Esophagus muscularis mucosa (tissue), 4 donors: ENCODE measurements around the gene ASB5. TPM values are rescaled to one million over a fixed set of nuclear protein-coding genes. Genes with fewer than 3 reads are reported as not detected.
A peak's percentile ranks its signal among the peaks of the same experiment; 100 is the strongest.

Experiments used
- DNase-seq: peaks from one replicate; pipeline ENCODE4 v3.0.0-alpha.2; 2017; ENCODE audit errors: extremely low spot score
- H3K27ac ChIP-seq, 4 donors: fragments of 200-600 bp; sonication (generic); replicated peaks in 1 of 4; 1 replicate in 3 of 4; 2 replicates in 1 of 4; pipeline ENCODE4 v1.5.1; 2016 to 2019; ENCODE audit warnings: mild to moderate bottlenecking in 1 of 4
- H3K27me3 ChIP-seq, 4 donors: fragments of 200-600 bp; sonication (generic); one replicate each; pipeline versions ENCODE4 v1.5.1 to v1.6.0; 2016 to 2019
- H3K36me3 ChIP-seq, 4 donors: fragments of 200-600 bp; sonication (generic); one replicate each; pipeline ENCODE4 v1.5.1; 2016 to 2019
- H3K4me1 ChIP-seq, 4 donors: fragments of 200-600 bp; sonication (generic); one replicate each; pipeline ENCODE4 v1.5.1; 2016 to 2019
- H3K4me3 ChIP-seq, 4 donors: fragments of 200-600 bp; sonication (generic); 1 replicate in 2 of 4; 2 replicates in 2 of 4; pipeline ENCODE4 v1.5.1; 2016 to 2019; ENCODE audit warnings: mild to moderate bottlenecking in 4 of 4, moderate library complexity in 1 of 4
- H3K9me3 ChIP-seq, 4 donors: fragments of 200-600 bp; sonication (generic); 1 replicate in 3 of 4; 2 replicates in 1 of 4; pipeline ENCODE4 v1.5.1; 2016 to 2019
- EP300 ChIP-seq: sonication (generic); formaldehyde crosslinking; IDR thresholded peaks from one replicate; pipeline ENCODE4 v1.6.1; 2017; ENCODE audit warnings: antibody characterized with exemption
- POLR2A ChIP-seq: fragments of 450-650 bp; IDR thresholded peaks from one replicate; pipeline ENCODE4 v1.6.1; 2017; ENCODE audit warnings: antibody characterized with exemption, moderate library complexity, mild to moderate bottlenecking, low read depth
- POLR2AphosphoS5 ChIP-seq, 2 donors: sonication (generic); formaldehyde crosslinking; IDR thresholded peaks; one replicate each; pipeline ENCODE4 v1.6.1; 2017; ENCODE audit warnings: antibody characterized with exemption in 2 of 2
- WGBS: methylation state at CpG from one replicate; pipeline ENCODE4 v1.1.5; 2018; 5-methylcytosine and 5-hydroxymethylcytosine counted together
- intact Hi-C: fragments of 100-400 bp; cut with DNase I; formaldehyde crosslinking; loops from one replicate; pipeline ENCODE4 v1.15.1; 2023
- total RNA-seq, 4 donors: library from RNA; depleted of rRNA; stranded (reverse); fragments of >200 nt; gene quantifications; one replicate each; pipeline versions ENCODE4 v1.1.0 to v1.2.1, GENCODE V29; 2016
- TF ChIP-seq, protein P1 (sequence below), 3 experiments: fragments of 200-600 bp in 2 of 3; fragments of 450-650 bp in 1 of 3; sonication (generic) in 2 of 3; IDR thresholded peaks; one replicate each; pipeline ENCODE4 v1.5.1; 2017 to 2019; ENCODE audit warnings: antibody characterized with exemption in 3 of 3, mild to moderate bottlenecking in 2 of 3, moderate library complexity in 1 of 3

ASB5 gene
- total RNA-seq, 4 donors from 2014 or later = 13.1 to 37.8 (median 27.0) TPM

GRCh38 chr4:176236946-176237345 is 32.1 kb downstream of the ASB5 start:
- H3K4me1 ChIP-seq = peaks cover 8 to 36% (median 25%) of the 10 kb centered on the region in 4 donors
- 46% methylated on average over 5 of the region's 5 CpGs for WGBS
- no peaks in the 10 kb centered on the region for H3K36me3 ChIP-seq
- no peaks in the 10 kb centered on the region for H3K9me3 ChIP-seq
- H3K27ac ChIP-seq = peak overlapping the region; percentile 75 to 87 (median 83)
- peak overlapping the region in 3 of 4 donors; percentile 17 to 31 (median 22) for H3K4me3 ChIP-seq
- H3K27me3 ChIP-seq = no peaks in the 10 kb centered on the region
- DNase-seq = no peak
- intact Hi-C loops = no loop called here
- no peak for TF ChIP-seq POLR2AphosphoS5 (IDR thresholded peaks at IDR 0.05)
- TF ChIP-seq POLR2A = no peak
- TF ChIP-seq EP300 = no peak
- TF ChIP-seq, protein P1, sequence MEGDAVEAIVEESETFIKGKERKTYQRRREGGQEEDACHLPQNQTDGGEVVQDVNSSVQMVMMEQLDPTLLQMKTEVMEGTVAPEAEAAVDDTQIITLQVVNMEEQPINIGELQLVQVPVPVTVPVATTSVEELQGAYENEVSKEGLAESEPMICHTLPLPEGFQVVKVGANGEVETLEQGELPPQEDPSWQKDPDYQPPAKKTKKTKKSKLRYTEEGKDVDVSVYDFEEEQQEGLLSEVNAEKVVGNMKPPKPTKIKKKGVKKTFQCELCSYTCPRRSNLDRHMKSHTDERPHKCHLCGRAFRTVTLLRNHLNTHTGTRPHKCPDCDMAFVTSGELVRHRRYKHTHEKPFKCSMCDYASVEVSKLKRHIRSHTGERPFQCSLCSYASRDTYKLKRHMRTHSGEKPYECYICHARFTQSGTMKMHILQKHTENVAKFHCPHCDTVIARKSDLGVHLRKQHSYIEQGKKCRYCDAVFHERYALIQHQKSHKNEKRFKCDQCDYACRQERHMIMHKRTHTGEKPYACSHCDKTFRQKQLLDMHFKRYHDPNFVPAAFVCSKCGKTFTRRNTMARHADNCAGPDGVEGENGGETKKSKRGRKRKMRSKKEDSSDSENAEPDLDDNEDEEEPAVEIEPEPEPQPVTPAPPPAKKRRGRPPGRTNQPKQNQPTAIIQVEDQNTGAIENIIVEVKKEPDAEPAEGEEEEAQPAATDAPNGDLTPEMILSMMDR (IDR thresholded peaks at IDR 0.05) = no peak

DNA sequence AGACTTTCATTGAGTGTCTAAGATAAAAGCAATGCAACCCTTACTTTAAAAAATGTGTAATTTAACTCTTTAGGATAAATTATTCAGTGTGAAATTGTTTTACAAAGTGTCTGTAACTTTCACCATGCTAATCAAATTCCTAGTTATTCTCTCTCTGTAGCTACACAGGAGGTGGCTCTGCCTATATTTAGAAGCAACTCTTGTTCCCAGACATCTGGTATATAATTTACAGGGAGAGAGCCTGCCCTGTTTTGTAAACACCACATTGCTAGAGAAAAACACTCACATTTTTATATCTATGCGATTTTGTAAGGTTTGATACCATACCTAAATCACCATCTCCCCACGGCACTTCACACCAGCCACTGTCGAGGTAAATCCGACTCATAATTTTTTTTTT is 38.2 kb downstream of the ASB5 start:
- Histone ChIP-seq H3K27me3 (no peaks in the 10 kb centered on the region), H3K9me3 (no peaks in the 10 kb centered on the region), H3K4me3 (no peak overlapping the region), H3K27ac (peak overlapping the region in 3 of 4 donors; percentile 1 to 34 (median 5)), H3K4me1 (peaks cover 0 to 46% (median 17%) of the 10 kb centered on the region in 4 donors), H3K36me3 (no peaks in the 10 kb centered on the region)
- TF ChIP-seq, protein P1 (IDR thresholded peaks at IDR 0.05) = no peak
- TF ChIP-seq POLR2AphosphoS5 (IDR thresholded peaks at IDR 0.05) = no peak
- no peak for TF ChIP-seq EP300
- TF ChIP-seq POLR2A = no peak
- 52% methylated on average over 4 of the region's 4 CpGs for WGBS
- intact Hi-C loops = no loop called here
- DNase-seq = no peak

DNA sequence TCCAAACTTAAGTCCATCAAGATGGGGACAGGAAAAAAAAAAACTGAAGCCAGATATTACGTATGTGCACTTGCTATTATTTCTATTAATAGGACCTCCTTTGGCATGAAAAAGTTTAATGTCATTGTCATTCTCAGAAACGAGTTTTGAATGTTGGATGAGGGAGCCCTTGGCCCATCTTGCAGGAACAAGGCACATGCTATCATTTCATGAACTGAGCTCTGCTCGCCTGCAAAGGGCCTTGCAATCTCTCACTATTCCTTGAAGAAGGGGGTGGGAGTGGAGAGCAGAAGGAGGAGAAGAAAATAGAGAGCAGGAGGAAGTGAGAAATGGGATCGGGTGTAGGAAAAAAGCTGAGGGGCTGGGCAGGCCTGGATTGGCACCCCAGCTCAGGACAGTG is 39.4 kb downstream of the ASB5 start:
- Histone ChIP-seq H3K27ac (peak overlapping the region; percentile 5 to 58 (median 49)), H3K4me3 (no peak overlapping the region), H3K4me1 (peaks cover 0 to 45% (median 17%) of the 10 kb centered on the region in 4 donors), H3K9me3 (no peaks in the 10 kb centered on the region), H3K36me3 (no peaks in the 10 kb centered on the region), H3K27me3 (no peaks in the 10 kb centered on the region)
- TF ChIP-seq EP300 (no peak), POLR2AphosphoS5 (IDR thresholded peaks at IDR 0.05) (no peak), POLR2A (no peak)
- TF ChIP-seq, protein P1 (IDR thresholded peaks at IDR 0.05) = no peak
- DNase-seq = peak; percentile 50
- intact Hi-C loops = no loop called here
- 26% methylated on average over 4 of the region's 4 CpGs for WGBS

GRCh38 chr4:176226736-176227135 is 42.3 kb downstream of the ASB5 start:
- no peak for DNase-seq
- TF ChIP-seq EP300 (no peak), POLR2A (no peak), POLR2AphosphoS5 (IDR thresholded peaks at IDR 0.05) (no peak)
- TF ChIP-seq, protein P1 (IDR thresholded peaks at IDR 0.05) = no peak
- Histone ChIP-seq H3K27ac (no peak overlapping the region), H3K4me1 (peaks cover 0 to 45% (median 17%) of the 10 kb centered on the region in 4 donors), H3K4me3 (no peak overlapping the region), H3K36me3 (no peaks in the 10 kb centered on the region), H3K27me3 (no peaks in the 10 kb centered on the region), H3K9me3 (no peaks in the 10 kb centered on the region)
- WGBS = 82% methylated on average over 4 of the region's 5 CpGs
- intact Hi-C loops = no loop called here

GRCh38 chr4:176223561-176223960 is 45.5 kb downstream of the ASB5 start:
- peak overlapping the region in 1 of 4 donors; percentile 1 for H3K27ac ChIP-seq
- H3K27me3 ChIP-seq = no peaks in the 10 kb centered on the region
- H3K4me3 ChIP-seq = no peak overlapping the region
- H3K9me3 ChIP-seq = no peaks in the 10 kb centered on the region
- H3K4me1 ChIP-seq = peaks cover 0 to 13% (median 3%) of the 10 kb centered on the region in 4 donors
- DNase-seq = no peak
- intact Hi-C loops = no loop called here
- WGBS = 75% methylated on average over 2 of the region's 2 CpGs
- no peaks in the 10 kb centered on the region for H3K36me3 ChIP-seq
- TF ChIP-seq, protein P1 (IDR thresholded peaks at IDR 0.05) = no peak
- TF ChIP-seq POLR2AphosphoS5 (IDR thresholded peaks at IDR 0.05) (no peak), EP300 (no peak), POLR2A (no peak)
